Activated CD4-positive, CD25-positive, alpha-beta regulatory T cell (primary cell): ENCODE results near the gene SEMA3D.

Experiments used
- DNase-seq, 4 experiments: peaks; one replicate each; lab custom pipeline; 2025; lab: John Stamatoyannopoulos, UW

Gene SEMA3D

DNA sequence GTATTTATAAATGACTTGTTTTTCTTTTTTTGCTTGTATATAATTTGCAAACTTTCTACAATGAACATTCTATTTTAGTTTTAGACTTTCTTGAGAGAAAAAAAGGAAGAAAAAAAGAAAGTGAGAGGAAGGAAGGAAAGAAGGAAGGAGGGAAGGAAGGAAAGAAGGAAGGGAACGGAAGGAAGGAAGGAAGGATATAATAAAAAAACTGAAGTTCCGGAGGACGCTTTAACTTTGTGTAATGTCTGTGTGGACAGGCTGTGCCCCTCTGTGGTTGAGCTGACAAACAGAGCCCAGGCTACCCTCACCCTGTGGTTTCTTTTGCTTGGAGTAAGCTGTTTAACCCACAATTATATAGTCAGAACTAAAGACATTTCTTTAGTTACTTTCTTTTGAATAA lies 108.7 kb downstream of the SEMA3D start:
- no peak for DNase-seq

DNA sequence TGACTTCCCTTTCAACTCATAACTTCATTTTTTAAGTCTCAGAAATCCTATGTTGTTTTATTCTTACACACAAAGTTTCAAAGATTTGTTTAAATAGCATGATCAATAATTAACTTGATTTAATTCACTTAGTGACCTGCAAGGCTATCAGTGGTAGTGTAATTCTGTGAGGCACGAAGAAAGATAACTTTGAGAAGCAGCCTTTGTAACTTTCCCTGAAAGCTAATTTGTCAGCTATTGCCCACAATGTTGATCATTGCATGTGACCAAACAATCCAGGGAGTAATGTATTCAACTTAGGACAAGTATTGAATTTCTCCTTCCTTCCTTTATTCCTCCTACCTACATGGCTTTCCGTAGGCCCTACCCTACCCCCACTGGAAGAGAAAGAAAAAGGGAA lies 111.0 kb downstream of the SEMA3D start:
- no peak for DNase-seq

- DNase-seq = no peak
These were observed 111.9 kb downstream of the SEMA3D start for GRCh38 chr7:85074992-85075391.

DNA sequence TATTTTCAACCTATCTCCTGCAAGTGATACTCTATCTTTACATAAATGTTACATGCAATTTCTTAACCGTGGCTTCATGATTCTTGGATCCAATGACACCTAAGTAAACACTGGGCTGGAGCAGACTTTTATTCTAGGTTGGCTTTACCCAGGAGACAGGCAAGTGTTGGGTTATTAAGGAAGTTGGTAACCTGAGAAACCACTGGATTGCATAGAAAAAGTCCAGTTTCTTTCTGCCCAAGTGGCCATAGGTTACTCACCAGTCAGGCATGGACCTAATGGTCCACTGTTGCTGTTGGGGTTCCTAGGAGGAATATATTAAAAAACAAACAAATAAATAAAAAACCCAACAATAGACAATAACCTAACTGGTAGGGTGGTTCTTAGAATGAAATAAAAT lies 112.8 kb downstream of the SEMA3D start:
- DNase-seq = no peak

- DNase-seq = no peak
These were observed 115.8 kb downstream of the SEMA3D start for GRCh38 chr7:85070967-85071628.

DNA sequence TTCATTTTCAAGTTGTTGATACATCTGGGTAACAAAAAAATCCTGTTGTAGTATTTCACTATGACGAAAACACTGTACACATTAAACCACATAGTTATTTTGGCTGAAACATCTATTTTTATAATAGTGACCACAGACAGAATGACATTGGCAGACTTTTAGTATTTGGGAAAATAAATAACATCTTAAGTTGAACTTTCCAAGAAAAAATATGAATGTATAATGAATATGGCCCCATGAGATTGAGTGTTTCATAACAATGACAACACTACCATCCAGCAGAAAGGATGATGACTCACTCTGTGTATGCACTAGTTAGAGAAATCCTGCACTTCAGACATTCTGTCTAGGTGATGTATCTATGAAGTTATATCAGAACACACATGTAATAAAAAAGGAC lies 118.1 kb downstream of the SEMA3D start:
- no peak for DNase-seq

GRCh38 chr7:85067371-85067770 lies 119.5 kb downstream of the SEMA3D start:
- no peak for DNase-seq

DNA sequence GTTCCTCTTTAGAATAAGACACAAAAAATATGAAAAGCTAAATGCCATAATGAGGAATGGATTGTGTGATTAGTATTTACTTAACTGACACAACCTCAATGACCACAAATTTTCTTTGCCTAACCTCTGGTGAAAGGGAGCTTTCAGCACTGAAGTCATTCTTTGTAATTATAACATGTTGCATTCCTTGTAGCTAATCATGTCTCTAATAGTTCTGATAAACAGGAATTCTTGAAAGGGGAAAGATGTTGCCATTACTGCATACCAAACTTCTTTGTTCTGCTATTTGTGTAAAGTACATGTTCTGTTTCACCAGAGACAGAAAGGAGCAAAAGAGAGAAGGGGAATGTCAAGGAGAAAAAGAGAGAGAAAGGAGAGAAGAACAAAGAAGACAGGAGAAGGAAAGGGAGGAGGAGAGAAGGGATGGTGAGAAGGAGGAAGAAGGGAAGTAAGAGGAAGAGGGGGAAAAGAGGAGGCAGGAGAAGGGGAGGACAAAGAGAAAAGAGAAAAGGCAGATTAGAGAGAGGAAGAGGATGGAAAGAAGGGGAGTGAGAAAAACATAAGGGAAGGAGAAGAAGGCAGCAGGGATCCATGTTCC lies 120.9 kb downstream of the SEMA3D start:
- no peak for DNase-seq

- no peak for DNase-seq
These were observed 121.5 kb downstream of the SEMA3D start for GRCh38 chr7:85065306-85065705.

DNA sequence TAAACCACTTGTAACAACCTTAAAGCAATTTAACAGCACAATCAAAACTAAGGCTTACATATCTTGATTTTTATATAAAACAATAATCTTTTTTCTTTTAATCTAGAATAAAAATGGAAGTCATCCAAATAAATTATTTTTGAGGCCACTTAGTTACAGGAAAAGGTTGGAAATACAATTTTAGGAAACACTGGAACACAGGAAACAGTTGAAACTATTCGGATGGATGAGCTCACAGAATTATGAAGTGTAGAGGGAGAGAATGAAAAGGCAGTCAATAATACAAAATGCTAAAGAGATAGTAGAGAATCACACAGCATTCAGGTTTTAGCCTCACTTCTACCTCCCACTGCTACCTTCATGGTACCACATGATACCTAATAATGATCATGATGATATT lies 124.2 kb downstream of the SEMA3D start:
- DNase-seq = no peak

DNA sequence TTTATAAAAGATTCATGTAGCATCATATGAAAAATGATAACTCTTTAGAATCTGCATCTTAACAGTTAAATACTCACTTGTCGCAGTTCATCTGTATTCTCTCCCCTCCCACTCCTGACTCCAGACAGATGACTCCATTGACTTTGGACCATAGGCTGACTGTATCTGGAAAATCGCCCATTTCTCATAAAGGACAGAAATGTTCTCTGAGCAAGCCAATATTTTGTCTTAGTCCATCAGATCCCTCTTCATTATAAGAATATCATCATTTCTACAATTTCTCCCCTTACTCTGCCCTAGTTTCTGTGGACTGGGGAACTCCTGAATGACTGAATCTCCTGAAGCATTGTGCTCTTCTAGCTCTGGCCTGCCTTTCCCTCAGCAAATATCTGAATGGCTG lies 125.4 kb downstream of the SEMA3D start:
- DNase-seq = no peak

DNA sequence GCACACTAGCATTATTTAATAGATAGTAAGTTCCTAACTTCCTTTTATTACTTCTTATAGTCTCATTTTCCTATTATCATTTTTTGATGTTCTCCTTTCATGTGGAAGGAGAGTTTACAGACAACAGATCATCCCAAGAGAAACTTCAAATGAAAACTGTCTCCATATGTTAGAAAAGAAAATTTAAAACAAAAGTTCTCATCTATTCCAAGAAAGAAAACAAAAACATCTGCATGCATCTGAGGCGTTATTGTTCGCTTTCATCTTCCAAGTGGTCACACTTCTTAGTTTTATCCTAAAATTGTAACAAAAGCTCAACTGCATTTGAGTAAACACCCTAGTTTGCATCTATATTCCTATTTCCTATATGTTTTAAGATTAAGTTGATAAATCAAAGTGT lies 126.2 kb downstream of the SEMA3D start:
- no peak for DNase-seq

DNA sequence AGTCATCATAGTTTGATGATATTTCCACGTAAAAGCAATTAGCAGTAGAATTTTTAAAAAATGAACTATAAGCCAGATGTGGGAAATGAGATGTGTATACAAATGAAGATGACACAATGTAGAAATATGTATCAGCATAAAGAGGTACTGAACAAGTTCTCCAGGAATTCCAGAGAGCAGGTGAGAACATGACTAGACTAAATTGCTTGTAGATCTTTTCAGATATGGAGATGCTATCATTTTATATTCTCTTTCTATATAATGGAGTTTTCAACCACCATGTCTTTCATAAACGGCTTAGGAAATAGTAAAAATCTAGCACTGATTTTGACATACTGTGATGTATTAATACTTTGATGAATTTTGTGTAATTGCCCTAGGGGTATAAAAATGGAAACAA lies 130.9 kb downstream of the SEMA3D start:
- DNase-seq = no peak

GRCh38 chr7:85055196-85055595 lies 131.7 kb downstream of the SEMA3D start:
- DNase-seq = no peak

DNA sequence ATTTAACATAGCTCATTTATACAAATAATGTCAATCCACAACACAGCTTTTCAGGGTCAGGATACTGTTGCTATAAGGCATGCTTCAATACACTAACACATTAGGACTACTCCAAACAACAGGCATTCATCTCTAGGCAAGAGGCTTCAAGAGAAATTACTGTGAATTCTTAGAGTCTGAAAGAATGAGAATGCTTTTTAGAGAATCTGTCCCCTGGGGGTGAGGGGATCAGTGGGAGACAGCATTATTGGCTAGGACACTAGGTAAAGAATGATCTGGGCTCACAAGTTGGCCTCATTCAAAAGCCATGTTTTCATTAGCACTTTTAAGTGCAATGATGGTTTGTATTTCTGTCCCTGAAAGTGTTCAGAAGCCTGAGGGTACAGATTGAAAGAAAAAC lies 132.6 kb downstream of the SEMA3D start:
- no peak for DNase-seq

- DNase-seq = no peak
These were observed 134.0 kb downstream of the SEMA3D start for GRCh38 chr7:85052894-85053293.

GRCh38 chr7:85052056-85052737 lies 134.7 kb downstream of the SEMA3D start:
- DNase-seq = no peak

DNA sequence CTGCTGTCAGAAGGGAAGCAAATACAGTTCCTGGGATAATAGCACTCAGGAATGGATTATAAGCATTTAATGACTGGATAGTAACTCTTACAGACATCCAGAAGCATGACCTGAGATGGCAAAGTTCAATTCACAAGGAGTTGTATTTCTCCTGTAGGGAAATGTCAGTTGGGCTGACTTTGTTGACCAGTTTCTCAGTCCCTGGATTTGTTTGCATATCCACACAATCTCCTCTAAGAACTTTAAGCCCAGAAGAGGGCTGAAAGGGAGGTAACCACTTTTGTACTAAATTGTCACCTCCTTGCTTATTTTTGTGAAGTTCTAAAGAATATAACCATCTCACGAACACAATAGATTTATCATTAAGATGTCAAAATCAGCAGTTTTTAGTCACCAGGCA lies 140.3 kb downstream of the SEMA3D start:
- no peak for DNase-seq

DNA sequence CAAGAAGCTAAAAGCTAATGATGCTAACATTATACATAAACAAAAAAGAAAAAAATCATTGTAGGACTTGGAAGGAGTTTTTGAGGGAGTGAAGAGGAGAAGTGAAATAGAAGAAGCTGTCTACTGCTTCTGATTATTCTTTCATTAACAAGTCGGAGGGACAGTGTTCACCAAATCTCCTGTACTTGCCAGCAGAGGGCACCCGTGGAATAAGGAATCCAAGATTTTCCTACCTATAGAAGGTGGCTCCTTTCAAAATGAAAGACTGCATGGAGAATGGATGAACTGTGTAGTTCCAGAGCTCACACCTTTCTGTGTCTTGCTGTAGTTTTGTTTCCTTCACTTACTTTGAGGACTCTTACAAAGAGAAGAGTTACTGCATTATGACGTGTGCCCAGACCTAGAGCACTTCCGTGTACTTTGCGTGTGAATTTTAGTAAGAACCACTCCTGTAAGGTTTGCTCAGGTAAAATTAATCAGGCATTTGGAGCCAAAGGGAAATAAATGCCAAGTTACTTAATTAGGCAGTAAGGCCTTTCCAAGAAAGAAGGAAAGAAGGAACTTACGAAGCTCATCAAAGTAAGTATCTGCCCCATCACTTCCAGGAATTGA lies 145.1 kb downstream of the SEMA3D start:
- DNase-seq = no peak

GRCh38 chr7:85039196-85039923 lies 147.5 kb downstream of the SEMA3D start:
- no peak for DNase-seq

- DNase-seq = no peak
These were observed 148.4 kb downstream of the SEMA3D start for GRCh38 chr7:85038466-85038865.

DNA sequence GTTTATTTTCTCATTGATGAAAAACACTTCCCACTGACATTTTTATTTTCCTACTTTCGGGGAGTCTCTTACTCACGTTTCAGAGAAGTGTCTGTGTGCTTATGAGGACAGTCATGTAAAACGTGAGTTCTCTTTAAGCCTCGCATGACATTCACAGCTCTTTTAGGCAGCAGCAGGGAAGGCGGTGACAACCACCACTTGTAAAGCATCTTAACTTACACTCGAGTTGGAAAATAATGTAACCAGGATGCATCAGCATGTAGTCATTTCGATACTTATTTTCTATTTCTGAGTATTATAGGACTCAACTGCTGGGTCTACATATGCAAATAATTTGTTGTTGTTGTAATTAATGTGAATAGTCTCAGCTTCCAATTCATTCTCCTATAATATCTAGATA lies 153.6 kb downstream of the SEMA3D start:
- no peak for DNase-seq

DNA sequence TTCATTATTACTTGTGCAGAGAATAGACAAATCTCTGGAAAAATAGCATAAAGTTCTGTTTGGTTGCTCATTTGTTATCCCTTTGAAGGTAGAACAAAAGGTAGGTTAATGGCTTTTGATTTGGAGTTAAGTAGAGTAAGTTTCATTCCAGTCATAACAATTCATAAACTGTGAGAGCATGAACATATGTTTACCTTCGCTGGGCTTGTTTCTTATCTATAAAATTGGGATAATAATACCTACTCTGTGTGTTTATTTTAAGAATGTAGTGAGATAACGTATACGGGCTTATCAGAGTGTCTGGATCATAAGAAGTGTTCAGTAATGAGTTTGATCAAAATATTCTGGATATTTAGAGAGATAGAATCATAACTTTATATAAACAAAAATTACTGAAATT lies 155.4 kb downstream of the SEMA3D start:
- no peak for DNase-seq
